Measurements from ENCODE around the gene FMN1.

FMN1 gene

DNA sequence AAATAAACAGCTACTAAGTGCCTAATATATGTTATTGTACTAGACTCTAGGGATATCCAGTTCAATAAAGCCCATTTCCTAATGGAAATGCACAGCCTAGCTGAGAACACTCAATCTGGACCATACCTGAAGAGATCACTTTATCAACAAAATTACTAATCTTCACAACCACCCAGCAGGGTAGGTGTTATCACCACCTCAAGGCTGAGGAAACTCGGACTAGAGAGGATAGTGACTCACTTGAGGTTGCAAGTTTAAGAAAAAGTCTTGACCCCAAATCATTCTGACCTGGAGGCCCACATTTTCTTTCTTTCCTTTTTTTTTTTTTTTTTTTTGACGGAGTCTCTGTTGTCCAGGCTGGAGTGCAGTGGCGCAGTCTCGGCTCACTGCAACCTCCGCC is 3.1 kb upstream of the FMN1 start:
- no peak for DNase-seq

DNA sequence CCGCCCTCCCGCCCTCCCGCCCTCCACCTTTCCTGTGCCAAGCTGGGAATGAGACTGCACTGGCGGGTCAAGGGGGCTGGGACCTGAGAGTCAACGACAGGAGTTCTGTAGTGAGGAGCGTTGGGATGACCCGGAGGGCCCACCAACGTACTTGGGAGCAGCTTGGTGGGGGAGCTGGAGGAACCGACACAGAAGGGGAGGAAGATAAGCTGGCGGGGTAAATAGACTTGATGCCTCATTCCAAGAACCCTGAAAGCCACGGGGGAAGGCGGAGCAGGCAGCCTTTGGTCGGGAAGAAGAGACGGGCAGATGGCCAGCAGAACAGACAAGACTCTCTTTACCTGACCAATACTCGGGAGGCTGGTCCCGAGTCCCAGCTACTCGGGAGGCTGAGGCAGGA is 277 bp downstream of the FMN1 start:
- no peak for DNase-seq

- no peak for DNase-seq
Observed at GRCh38 chr15:33191591-33191990, 2.9 kb downstream of the FMN1 start.

- no peak for DNase-seq
Observed at GRCh38 chr15:33190539-33190938, 4.0 kb downstream of the FMN1 start.

DNA sequence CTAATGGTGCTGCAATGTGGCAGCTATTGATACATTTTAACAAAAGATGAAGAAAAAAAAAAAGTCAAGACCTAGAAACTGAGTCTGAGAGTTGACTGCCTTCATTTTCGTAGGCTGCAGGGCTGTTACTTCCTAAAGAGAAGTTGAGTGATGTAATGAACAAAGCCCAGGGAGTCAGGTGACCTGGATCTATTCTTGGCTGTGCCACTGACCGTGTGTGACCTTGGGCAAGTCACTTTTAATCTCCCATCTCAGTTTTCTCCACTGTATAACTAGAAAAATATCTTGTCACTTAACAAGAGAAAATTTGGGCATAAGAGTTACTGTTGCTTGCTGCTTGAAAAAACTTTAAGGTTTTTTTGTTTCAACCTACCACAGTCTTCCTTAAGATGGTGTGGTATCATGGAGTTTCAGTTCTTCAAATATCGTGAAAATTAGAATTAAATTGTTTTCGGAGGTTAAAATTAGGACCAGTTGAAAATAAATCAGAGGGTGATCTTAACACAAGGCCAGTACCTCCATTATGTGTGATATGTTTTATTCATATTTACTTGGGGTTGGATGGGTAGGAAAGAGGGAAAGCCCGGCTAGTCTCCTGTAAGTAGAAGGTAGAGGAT is 5.8 kb downstream of the FMN1 start:
- no peak for DNase-seq

DNA sequence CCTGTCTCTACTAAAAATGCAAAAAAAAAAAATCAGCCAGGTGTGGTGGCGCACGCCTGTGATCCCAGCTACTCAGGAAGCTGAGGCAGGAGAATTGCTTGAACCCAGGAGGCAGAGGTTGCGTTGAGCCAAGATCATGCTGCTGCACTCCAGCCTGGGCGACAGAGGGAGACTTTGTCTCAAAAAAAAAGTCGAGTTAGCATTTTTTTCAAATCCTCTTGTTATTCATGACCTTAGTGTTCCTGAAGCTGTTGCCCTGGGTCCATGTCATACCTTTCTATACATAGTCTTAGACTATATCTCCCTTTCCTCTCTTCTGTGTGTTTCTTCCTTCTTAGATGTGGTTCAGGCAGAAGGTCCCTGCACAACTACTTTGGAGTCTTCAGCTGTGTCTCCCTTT is 6.4 kb downstream of the FMN1 start:
- no peak for DNase-seq

GRCh38 chr15:33183334-33183733 is 11.2 kb downstream of the FMN1 start:
- no peak for DNase-seq

- DNase-seq: no peak
Observed at GRCh38 chr15:33182926-33183325, 11.6 kb downstream of the FMN1 start.

DNA sequence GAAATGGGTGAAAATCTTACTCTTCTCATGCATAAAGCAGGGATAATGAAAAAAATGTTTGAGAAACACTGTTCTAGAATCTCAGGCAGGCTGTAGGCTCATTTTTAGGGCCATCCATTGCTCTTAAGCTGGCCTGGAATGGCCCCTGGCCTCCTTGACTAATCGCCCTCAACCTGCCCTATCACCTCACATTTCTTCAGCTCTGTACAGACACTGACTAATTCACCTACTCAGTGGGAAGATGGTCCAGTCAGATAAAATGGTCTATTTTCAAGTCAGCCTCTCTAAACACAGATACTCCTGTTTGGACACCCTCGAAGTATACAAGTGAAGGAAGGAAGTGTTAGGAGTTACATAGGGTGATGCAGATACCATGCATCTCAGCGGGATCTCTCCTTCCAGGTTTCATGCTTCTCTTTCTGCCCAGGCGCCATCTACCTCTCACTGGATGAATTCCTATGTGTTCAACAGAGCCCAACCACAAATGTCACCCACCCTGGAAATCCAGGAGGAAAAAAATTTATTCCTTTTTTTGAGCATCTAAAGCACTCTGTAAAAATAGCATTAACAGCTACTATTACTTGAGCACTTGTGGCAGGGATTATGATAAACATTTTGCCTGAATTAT is 12.1 kb downstream of the FMN1 start:
- DNase-seq: no peak

- no peak for DNase-seq
Observed at GRCh38 chr15:33179874-33180273, 14.6 kb downstream of the FMN1 start.

DNA sequence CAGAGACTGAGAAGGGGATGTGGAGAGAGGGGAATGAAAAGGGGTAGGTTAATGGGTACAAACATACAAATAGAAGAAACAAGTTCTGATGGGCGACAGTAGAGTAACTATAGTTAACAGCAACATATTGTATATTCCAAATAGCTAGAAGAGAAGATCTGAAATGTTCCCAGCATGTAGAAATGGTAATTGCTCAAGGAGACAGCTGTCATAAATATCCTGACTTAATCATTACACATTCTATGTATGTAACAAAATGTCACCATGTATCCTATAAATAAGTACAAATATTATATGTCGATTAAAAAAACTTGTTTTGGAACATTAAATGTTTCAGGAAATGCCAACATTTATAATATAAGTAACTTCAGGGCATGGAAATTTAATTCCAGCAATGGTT is 23.3 kb downstream of the FMN1 start:
- no peak for DNase-seq

GRCh38 chr15:33169625-33170024 is 24.9 kb downstream of the FMN1 start:
- no peak for DNase-seq

- DNase-seq: no peak
Observed at GRCh38 chr15:33168444-33168843, 26.1 kb downstream of the FMN1 start.

- DNase-seq: no peak
Observed at GRCh38 chr15:33163816-33164215, 30.7 kb downstream of the FMN1 start.

GRCh38 chr15:33161209-33161608 is 33.3 kb downstream of the FMN1 start:
- no peak for DNase-seq

DNA sequence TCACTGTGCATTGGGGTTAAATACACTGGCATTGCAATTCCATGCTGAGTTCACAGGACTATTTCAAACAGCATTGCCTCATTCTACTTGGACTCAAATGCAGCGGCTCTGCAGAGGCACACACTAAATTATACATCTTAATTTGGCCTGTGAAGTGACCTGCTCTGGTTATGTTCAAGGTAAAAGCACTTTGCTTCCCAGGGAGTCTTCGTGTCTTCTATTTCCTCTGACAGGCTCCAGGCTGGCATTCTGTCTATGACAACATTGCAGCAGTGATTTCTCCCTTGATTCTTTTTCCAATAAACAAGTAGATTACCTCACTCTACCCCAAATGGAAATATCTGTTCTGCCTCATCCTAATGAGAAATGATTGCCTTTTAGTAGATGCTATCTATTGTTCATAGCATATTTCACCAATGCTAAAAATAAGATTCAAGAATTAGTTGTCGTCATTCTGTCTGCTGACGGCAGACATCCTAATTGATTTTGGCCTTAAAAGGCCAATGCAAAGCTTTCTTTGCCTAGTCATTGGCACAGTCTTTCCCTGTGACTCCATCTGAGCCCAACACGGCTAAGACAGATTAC is 33.8 kb downstream of the FMN1 start:
- no peak for DNase-seq

- DNase-seq: no peak
Observed at GRCh38 chr15:33159726-33160453, 34.6 kb downstream of the FMN1 start.

DNA sequence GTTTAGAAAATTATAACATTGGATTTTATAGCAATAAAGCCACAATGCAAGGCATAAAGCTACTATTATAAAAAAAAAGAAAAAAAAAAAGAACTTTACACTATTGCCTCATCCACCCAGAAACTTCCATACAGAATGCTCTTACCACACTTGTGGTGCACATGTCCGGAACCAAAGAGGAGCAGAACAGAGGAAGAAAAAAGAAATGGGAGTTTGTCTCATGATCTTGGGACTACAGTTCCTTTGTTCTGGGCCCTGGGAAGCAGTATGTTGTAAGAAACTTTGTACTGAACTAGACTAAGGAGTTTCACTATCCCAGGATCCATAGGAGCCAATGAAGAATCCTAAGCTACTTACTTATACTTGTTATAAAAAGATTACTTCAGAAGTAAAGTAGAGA is 36.1 kb downstream of the FMN1 start:
- no peak for DNase-seq

- DNase-seq: no peak
Observed at GRCh38 chr15:33157371-33158037, 37.0 kb downstream of the FMN1 start.

DNA sequence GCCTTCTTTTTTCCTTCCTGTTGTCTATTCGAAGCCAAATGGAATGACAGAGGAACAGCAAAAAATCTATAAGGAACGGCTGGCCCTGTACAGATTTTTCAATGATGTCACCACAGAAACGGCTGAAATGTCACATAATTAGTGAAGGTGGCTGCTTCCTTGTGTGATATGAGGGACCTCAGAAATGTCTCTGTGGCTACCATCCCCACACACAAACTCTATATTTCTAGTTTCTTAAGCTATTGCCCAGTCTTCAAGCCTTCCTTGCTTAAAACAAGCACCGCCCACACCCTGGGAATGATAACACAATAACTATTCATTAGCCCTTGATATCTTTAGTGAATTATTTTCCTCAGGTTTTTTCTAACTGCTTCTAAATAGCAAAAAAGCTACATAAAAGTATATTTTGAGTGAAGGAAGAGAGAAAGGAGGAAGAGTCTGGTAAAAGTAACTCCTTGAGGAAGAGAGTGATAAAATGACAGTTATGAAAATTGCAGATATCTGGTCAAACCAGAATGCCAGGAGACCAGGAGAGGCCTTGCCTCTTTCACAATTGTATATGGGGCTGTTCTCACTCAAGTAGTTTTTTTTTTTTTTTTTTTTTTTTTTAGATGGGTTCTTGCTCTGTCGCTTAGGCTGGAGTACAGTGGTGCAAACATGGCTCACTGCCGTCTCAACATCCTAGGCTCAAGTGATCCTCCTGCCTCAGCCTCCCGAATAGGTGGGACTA is 38.7 kb downstream of the FMN1 start:
- no peak for DNase-seq

GRCh38 chr15:33154351-33155166 is 40.0 kb downstream of the FMN1 start:
- no peak for DNase-seq

GRCh38 chr15:33153548-33153947 is 41.0 kb downstream of the FMN1 start:
- no peak for DNase-seq

Data from Kasumi-1 (cell line).